HepG2 (cell line): Measurements from ENCODE around the gene FOLR3. TPM values are rescaled to one million over a fixed set of nuclear protein-coding genes. Genes with fewer than 3 reads are reported as not detected.

Experiments used
- AKNA ChIP-seq: sonication (generic); formaldehyde crosslinking; IDR thresholded peaks from 2 replicates; pipeline ENCODE4 v1.4.0; 2020; ENCODE audit warnings: missing genetic modification reagents, borderline replicate concordance
- ATF7-NPFF ChIP-seq: sonication (generic); formaldehyde crosslinking; IDR thresholded peaks from 2 replicates; pipeline ENCODE4 v1.8.1; 2023; ENCODE audit warnings: mild to moderate bottlenecking, low read depth, missing genetic modification reagents, moderate library complexity
- BRD4 ChIP-seq: sonication (generic); formaldehyde crosslinking; IDR thresholded peaks from 2 replicates; pipeline ENCODE4 v1.4.0; 2020; ENCODE audit warnings: missing genetic modification reagents
- CC2D1A ChIP-seq: sonication (generic); formaldehyde crosslinking; IDR thresholded peaks from 2 replicates; pipeline ENCODE4 v1.8.1; 2023; ENCODE audit warnings: mild to moderate bottlenecking, missing genetic modification reagents
- CHD2 ChIP-seq: IDR thresholded peaks from 2 replicates; pipeline ENCODE4 v1.6.1; 2011; ENCODE audit warnings: low read depth, low read length, improper control_type of control experiment
- GFI1 ChIP-seq: sonication (generic); formaldehyde crosslinking; IDR thresholded peaks from 2 replicates; pipeline ENCODE4 v1.5.0; 2020; ENCODE audit warnings: missing genetic modification reagents, mild to moderate bottlenecking, borderline replicate concordance
- HOXA7 ChIP-seq: sonication (generic); formaldehyde crosslinking; IDR thresholded peaks from 2 replicates; pipeline ENCODE4 v1.8.1; 2022; ENCODE audit warnings: mild to moderate bottlenecking, missing genetic modification reagents, moderate library complexity
- IKZF4 ChIP-seq: sonication (generic); formaldehyde crosslinking; IDR thresholded peaks from 2 replicates; pipeline ENCODE4 v1.5.1; 2020; ENCODE audit warnings: borderline replicate concordance, mild to moderate bottlenecking, low read depth, missing genetic modification reagents; ENCODE audit errors: not compliant biosample characterization
- MIXL1 ChIP-seq: IDR thresholded peaks from 2 replicates; pipeline ENCODE4 v1.6.1; 2016
- NFE2L1 ChIP-seq: sonication (generic); formaldehyde crosslinking; IDR thresholded peaks from 2 replicates; pipeline ENCODE4 v1.4.0; 2020; ENCODE audit warnings: missing genetic modification reagents, mild to moderate bottlenecking, borderline replicate concordance
- NONO ChIP-seq, 2 experiments: fragments of 450-650 bp in 1 of 2; sonication (generic) in 1 of 2; formaldehyde crosslinking in 1 of 2; IDR thresholded peaks in 1 of 2; conservative IDR thresholded peaks in 1 of 2; 2 replicates each; pipeline versions ENCODE4 v1.6.1 to v1.8.0; 2017 to 2022; ENCODE audit warnings: mild to moderate bottlenecking in 1 of 2, missing genetic modification reagents in 1 of 2, moderate library complexity in 1 of 2
- REPIN1 ChIP-seq: sonication (generic); formaldehyde crosslinking; IDR thresholded peaks from 2 replicates; pipeline ENCODE4 v1.8.0; 2022; ENCODE audit warnings: missing genetic modification reagents, low read depth, mild to moderate bottlenecking, borderline replicate concordance
- RORA ChIP-seq: sonication (generic); formaldehyde crosslinking; IDR thresholded peaks from 2 replicates; pipeline ENCODE4 v1.5.0; 2020; ENCODE audit warnings: mild to moderate bottlenecking, missing genetic modification reagents, moderate library complexity
- SETDB1 ChIP-seq: sonication (generic); formaldehyde crosslinking; IDR thresholded peaks from 2 replicates; pipeline ENCODE4 v1.5.1; 2020; ENCODE audit warnings: missing genetic modification reagents, mild to moderate bottlenecking, borderline replicate concordance
- SNAPC2 ChIP-seq: sonication (generic); formaldehyde crosslinking; IDR thresholded peaks from 2 replicates; pipeline ENCODE4 v1.8.1; 2022; ENCODE audit warnings: mild to moderate bottlenecking, missing genetic modification reagents
- YEATS2 ChIP-seq: sonication (generic); formaldehyde crosslinking; IDR thresholded peaks from 2 replicates; pipeline ENCODE4 v1.4.0; 2020; ENCODE audit warnings: missing genetic modification reagents, borderline replicate concordance
- ZC3H4 ChIP-seq: sonication (generic); formaldehyde crosslinking; IDR thresholded peaks from 2 replicates; pipeline ENCODE4 v1.4.0; 2020; ENCODE audit warnings: missing genetic modification reagents, borderline replicate concordance
- ZNF180 ChIP-seq: sonication (generic); formaldehyde crosslinking; IDR thresholded peaks from 2 replicates; pipeline ENCODE4 v1.4.0; 2020; ENCODE audit warnings: low read depth, missing genetic modification reagents, borderline replicate concordance
- ZNF724P ChIP-seq: sonication (generic); formaldehyde crosslinking; IDR thresholded peaks from 2 replicates; pipeline ENCODE4 v1.8.0; 2022; ENCODE audit warnings: missing genetic modification reagents, borderline replicate concordance
- polyA plus RNA-seq, 8 experiments: library from polyadenylated mRNA; depleted of rRNA in 3 of 8; stranded (reverse) in 7 of 8; unstranded in 1 of 8; fragments of >200 nt; fragmentation: Illumina TruSeq in 4 of 8; extraction: Trizol in 4 of 8; gene quantifications; 2 replicates each; pipeline versions ENCODE4 v1.2.1 to v1.2.3, GENCODE V29; 2011 to 2016; ENCODE audit warnings: low read depth in 4 of 8, missing spikeins in 1 of 8, mixed read lengths in 1 of 8; ENCODE audit not compliant: insufficient read depth in 1 of 8
- total RNA-seq, 5 experiments: library from RNA; depleted of rRNA; stranded (reverse); fragments of >200 nt; fragmentation: Illumina TruSeq; extraction: Trizol; gene quantifications; 2 replicates each; pipeline ENCODE4 v1.2.3, GENCODE V29; 2016; ENCODE audit warnings: low read depth in 1 of 5
- TF ChIP-seq, protein P1 (sequence below): sonication (generic); formaldehyde crosslinking; IDR thresholded peaks from 2 replicates; pipeline ENCODE4 v1.4.0; 2020; ENCODE audit warnings: mild to moderate bottlenecking, missing genetic modification reagents

The FOLR3 gene
- total and polyA plus RNA-seq, 2 of the 13 experiments (the other 11 are each of a cell fraction or from before 2014, with no cell fraction given), result not detected

- TF ChIP-seq ZNF724P (peak; percentile 89), AKNA (CRISPR knock-in tag) (no peak), BRD4 (CRISPR knock-in tag) (no peak), ZNF180 (CRISPR knock-in tag) (no peak), SETDB1 (no peak), REPIN1 (CRISPR knock-in tag) (0 out of 2 replicates have a peak, but pooled peaks have one; percentile 6), NFE2L1 (CRISPR knock-in tag) (no peak), NONO (IDR thresholded peaks at IDR 0.05) (no peak), NONO (CRISPR knock-in tag; conservative IDR thresholded peaks at IDR 0.05) (0 out of 2 replicates have a peak, but pooled peaks have one; percentile 12), GFI1 (CRISPR knock-in tag) (0 out of 2 replicates have a peak, but pooled peaks have one; percentile 4), ATF7-NPFF (CRISPR knock-in tag) (peak; percentile 40; the same call in 1 of the 2 replicates), CC2D1A (CRISPR knock-in tag) (peak; percentile 82; the same call in 1 of the 2 replicates), IKZF4 (CRISPR knock-in tag) (no peak), ZC3H4 (CRISPR knock-in tag) (peak; percentile 85; the same call in 1 of the 2 replicates), RORA (CRISPR knock-in tag) (no peak), YEATS2 (CRISPR knock-in tag) (no peak), MIXL1 (CRISPR knock-in tag) (no peak), HOXA7 (CRISPR knock-in tag) (no peak), CHD2 (no peak), SNAPC2 (CRISPR knock-in tag) (0 out of 2 replicates have a peak, but pooled peaks have one; percentile 35)
- TF ChIP-seq, protein P1, sequence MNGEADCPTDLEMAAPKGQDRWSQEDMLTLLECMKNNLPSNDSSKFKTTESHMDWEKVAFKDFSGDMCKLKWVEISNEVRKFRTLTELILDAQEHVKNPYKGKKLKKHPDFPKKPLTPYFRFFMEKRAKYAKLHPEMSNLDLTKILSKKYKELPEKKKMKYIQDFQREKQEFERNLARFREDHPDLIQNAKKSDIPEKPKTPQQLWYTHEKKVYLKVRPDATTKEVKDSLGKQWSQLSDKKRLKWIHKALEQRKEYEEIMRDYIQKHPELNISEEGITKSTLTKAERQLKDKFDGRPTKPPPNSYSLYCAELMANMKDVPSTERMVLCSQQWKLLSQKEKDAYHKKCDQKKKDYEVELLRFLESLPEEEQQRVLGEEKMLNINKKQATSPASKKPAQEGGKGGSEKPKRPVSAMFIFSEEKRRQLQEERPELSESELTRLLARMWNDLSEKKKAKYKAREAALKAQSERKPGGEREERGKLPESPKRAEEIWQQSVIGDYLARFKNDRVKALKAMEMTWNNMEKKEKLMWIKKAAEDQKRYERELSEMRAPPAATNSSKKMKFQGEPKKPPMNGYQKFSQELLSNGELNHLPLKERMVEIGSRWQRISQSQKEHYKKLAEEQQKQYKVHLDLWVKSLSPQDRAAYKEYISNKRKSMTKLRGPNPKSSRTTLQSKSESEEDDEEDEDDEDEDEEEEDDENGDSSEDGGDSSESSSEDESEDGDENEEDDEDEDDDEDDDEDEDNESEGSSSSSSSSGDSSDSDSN, result no peak; the same call in 1 of the 2 replicates
These were observed 22.3 kb upstream of the FOLR3 start (continued) for GRCh38 chr11:72112978-72113808.
